HG03060 (cell line): ENCODE measurements around the gene LHX2.

Experiments used
- ATAC-seq: cut with Tn5 transposase; IDR thresholded peaks from one replicate; pipeline ENCODE4 v1.9.1; 2021; ENCODE audit warnings: low read depth, moderate number of reproducible peaks; ENCODE audit not compliant: unreplicated experiment

The LHX2 gene

GRCh38 chr9:124029617-124030016 is 18.0 kb downstream of the LHX2 start:
- no peak for ATAC-seq

DNA sequence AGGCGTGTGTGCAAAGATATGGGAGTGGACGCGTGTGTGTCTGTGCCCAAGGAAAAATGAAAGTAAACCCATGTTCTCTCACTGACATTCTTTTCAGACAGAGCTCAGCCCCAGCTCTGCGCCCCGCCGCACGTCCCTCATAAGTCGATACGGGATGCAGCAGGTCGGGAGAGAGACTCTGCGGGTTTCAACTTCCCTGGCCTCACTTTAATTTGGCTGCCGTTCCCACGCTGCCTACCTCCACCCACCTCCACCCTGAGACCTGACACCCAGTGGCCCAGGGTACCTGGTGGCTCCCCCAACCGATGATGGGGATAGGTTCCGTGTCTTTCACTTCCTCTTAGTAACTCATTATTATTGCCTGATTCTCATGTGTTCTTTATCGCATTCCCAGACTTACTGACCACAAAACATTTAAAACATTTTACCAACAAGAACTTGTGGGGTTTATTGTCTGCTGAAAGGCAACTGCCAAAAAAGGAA is 19.4 kb downstream of the LHX2 start:
- no peak for ATAC-seq

- ATAC-seq: no peak
Measured at GRCh38 chr9:124032247-124032646, 20.7 kb downstream of the LHX2 start.

DNA sequence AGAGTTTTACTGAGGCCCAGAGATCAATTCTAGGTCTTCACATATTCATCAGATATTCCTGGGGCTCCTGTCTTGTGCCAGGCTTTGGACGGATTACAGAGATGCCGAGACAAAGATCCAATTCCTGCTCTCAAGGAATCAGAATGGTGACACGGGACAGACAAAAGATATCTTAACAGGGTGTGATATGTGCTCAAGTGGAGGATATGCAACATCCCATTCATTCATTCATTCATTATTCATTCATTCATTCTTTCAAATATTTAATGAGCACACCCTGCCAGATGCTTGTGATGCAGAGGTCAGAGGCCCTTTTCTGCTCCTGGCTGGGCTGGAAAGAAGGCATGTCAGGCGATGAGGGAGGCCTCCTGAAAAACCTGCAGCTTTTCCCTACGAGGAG is 21.8 kb downstream of the LHX2 start:
- no peak for ATAC-seq

DNA sequence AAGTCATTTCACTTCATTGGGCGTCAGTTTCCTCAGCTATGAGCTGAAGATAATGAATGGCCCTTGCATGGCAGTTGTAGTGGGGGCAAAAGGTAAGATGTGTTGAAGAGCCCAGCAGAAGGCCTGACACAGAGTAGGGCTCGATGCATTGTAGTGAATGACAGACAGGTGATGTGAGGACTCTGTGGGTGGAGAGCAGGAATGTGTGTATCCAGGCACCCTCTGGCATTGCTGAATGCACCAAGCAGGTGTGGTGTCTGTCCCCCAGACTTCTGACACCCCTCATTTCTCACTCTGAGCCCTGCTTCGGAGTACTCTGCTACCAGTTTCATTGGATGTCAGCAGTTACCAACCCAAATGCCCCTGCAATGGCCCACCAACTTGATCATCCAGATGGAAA is 22.4 kb downstream of the LHX2 start:
- no peak for ATAC-seq

GRCh38 chr9:124035001-124035650 is 23.6 kb downstream of the LHX2 start:
- ATAC-seq: no peak

- ATAC-seq: no peak
Measured at GRCh38 chr9:124036578-124036977, 25.0 kb downstream of the LHX2 start.

DNA sequence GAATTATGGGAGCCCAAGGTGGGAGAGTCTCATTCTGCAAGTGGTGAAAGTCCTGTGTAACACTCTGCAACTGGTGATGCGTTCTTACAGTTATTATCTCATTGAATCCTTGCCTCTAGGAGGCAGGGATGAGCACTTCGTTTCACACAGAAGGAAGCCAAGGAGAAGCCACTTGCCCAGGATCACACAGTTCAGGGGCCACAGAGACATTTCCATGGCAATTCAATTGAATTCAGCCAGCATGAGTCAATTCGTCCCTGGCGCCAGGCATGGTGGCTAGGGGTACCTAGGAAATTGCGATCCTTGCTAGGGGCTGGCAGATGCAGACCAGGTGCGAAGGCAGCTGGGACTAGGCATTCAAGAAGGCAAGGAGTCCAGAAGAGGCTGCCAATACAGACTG is 26.2 kb downstream of the LHX2 start:
- no peak for ATAC-seq

GRCh38 chr9:124038239-124038638 is 26.7 kb downstream of the LHX2 start:
- no peak for ATAC-seq

- no peak for ATAC-seq
Measured at GRCh38 chr9:124038790-124039633, 27.4 kb downstream of the LHX2 start.

DNA sequence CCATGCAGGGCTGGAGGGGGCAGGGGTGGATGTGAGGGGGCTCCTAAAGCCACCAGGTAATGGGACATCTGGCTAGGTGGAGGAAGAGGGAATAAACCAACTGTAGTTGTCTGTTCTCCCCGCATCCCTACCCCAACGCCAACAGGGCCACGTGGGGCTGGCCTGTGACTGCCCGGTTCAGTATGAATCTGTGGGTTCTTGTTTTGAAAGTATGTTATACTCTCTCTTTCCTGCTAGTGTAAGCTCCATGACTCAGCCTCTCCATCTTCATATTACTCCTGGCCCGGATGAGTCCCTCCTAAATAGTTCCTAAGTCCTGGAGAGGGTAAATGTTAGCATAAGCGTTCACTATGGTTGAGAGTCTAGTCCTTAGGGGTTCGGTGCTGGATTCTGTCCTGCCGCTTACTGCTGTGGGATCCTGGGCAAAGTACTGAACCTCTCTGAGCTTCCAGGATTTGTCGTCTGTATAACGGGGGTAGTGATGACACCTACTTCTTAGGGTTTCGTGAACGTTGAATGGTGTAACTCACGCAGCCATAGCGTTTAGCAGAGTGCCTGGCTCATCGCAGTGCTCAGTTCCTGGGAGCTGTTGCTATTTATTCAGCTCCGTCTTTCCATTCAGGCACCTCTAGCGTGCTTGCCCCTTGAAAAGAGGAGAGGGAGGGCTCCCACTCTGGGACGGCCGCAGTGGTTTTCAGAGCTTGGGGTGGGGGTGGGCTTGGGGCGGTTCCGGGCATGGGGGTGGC is 28.8 kb downstream of the LHX2 start:
- ATAC-seq: no peak

DNA sequence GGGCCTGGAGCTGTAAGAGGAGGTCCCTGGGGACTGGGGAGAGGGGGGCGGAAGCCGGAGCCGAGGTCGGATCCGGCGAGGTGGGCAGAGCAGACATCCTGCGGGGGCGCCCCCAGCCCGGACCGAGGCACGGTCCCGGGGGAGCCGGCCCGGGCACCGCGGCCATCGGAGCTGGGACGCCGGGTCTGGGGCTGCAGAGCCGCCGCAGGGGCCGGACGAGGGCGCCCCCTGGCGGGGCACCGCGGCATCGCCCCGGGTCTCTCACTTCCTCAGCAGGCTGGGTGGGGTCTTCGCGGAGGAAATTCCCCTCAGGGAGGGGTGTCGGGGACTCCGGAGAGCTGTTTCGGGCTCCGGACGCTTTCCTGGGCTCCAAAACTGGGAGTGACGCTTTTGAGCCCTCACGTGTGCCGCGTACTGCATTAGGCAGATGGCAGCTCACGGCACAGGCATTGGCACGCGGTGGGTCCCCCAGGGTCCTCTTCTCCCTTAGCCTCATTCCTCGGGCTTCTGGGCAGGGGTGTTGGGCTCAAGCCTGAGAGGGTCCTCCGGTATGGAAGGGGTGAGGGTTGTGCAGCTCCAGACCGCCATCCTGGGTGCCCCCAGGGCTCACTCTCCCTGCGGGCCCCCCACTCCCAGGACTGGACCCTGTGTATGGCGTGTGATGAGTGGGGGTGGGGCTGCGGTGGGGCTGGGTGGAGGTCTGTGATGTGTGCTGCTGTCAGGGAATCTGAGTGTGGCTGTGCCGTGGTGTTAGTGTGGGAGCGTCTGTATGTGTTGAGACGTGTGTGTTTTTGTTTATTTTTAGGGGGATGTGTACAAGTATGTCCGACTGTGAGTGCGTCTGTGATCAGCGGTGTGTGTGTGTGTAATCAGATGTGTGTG is 29.6 kb downstream of the LHX2 start:
- no peak for ATAC-seq

DNA sequence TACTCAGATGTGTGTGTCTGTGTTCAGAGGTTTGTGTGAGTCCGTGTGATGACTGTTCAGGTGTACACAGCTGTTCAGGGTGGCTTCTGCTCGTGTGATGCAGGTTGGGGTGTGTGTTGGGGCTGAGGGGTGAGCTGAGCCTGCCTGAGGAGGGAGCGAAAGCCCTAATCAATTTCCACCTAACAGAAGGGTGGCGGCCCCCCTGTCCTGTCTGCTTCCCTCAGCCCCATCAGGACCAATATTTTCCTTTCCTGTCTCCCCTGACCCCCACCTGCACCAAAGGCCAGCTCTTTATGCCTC is 30.2 kb downstream of the LHX2 start:
- no peak for ATAC-seq

DNA sequence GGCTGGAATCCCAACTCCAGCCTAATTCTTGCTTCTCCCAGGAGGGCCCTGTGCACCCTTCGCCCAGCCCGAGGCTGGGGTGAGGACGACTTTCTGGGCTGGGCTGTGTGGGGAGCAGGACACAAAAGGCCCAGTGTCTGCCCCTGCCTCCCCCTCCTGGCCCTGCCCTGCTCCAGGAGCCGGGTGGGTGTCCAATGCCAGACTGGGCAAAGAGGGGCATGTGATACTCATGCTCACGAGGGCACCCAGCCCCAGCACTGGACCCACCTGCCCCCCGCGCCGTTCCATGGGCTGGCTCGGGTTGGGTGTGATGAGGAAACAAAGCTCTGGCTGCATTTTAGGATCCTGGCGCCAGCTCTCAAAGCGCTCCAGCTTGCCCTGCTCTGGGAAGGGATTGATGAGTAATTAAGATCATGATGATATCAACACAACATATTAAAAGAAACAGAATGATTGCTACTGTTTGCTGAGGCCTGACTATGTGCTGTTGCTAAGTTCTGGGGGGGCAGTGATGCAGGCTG is 30.7 kb downstream of the LHX2 start:
- ATAC-seq: no peak

DNA sequence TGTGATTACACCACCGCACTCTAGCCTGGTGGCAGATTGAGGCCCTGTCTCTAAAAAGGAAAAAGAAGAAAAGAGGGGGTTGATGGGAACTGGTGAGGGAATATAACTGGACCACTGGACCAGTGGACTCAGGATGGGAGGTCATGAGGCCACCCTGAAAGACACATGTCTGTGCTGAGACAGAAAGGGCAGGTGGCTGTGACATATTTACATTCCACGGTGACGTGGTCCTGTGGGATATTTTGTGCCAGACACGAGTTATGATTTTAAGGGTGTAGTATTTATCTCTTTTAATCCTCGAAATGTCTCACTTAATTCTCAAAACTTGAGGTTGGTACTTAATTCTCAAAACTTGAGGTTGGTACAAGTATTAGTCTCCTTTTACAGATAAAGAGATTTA is 32.9 kb downstream of the LHX2 start:
- ATAC-seq: no peak

- ATAC-seq: no peak
Measured at GRCh38 chr9:124045076-124045829, 33.7 kb downstream of the LHX2 start.

DNA sequence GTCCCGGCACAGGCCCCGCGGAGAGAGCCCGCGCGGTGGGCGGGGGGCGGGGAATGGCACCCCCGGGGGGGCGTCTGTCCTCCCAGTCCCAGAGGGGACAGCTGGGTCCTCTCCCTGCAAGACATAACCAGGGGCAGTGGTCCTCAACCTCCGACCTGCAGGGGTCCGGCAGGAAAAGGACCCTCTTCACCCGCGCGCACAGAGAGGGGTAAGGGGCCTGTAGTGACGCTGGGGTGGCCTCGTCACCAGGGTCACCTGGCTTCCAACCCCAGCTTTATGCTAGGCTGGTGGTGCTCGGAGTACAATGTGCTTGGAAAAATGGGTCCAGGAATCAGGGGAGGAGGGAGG is 34.2 kb downstream of the LHX2 start:
- no peak for ATAC-seq

DNA sequence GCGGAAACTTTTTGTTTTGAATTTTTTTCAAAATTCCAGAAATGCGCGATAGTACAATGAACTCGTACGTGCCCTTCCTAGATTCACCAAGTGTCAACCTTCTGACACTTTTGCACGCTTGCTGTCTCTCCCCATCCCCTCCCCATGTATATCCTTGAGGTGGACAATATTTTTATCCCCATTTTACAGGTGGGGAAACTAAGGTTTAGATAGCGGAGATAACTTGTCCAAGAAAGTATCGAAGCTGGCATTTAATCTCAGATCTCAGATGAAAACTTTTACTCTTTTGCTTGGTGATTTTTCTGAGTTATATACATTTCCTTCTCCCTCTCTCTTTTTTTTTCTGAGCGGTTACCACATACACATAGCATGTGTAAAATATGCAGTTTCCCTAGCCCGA is 34.6 kb downstream of the LHX2 start:
- no peak for ATAC-seq

DNA sequence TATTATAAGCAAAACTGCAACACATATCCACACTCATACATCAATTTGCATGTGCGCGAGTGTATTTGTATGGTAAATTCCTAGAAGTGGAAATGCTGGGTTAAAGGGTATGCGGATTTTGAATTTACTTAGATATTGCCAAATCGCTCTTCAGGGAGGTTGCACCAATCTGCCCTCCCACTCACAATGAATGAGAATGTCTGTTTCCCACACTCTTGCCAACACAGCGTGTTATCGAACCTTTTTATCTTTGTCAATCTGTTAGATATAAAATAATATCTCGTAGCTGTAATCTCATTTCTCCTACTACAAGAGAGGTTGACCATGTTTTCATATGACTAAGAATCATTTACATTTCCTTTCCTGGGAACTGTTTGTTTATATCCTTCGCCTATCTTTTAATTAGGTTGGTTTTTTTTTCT is 35.7 kb downstream of the LHX2 start:
- ATAC-seq: no peak

DNA sequence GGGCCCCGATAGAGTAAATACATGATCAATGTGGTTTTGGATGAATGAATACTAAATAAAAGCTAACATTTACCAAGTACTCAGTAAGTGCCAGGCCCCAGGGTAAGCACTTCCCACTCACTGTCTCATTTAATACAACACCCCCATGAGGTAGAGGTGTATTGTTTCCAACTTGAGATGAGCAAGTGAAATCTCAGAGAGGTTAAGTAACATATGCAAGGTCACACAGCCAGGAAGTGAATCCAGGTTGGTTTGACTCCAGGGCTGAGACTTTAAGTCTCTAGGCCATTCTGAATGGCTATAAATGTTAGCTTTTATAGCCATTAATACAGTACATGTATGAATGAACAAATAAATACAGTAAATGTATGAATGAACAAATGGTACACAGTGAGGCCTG is 39.4 kb downstream of the LHX2 start:
- ATAC-seq: no peak
